H1 (cell line): Measurements from ENCODE around the gene ALDH7A1. TPM values are rescaled to one million over a fixed set of nuclear protein-coding genes. Genes with fewer than 3 reads are reported as not detected.
A peak's percentile ranks its signal among the peaks of the same experiment; 100 is the strongest.

Source experiments
- HDAC2 ChIP-seq, 2 experiments: fragments of 300-600 bp in 1 of 2; sonication (generic) in 1 of 2; IDR thresholded peaks; 2 replicates each; pipeline ENCODE4 v1.6.1; 2011 to 2012; ENCODE audit warnings: low read depth in 2 of 2, low read length in 2 of 2, mild to moderate bottlenecking in 2 of 2, moderate library complexity in 2 of 2, borderline replicate concordance in 1 of 2, inconsistent platforms in 1 of 2
- JUND ChIP-seq: IDR thresholded peaks from 2 replicates; pipeline ENCODE4 v1.6.1; 2011; ENCODE audit warnings: mild to moderate bottlenecking, improper control_type of control experiment, low read length
- NRF1 ChIP-seq: IDR thresholded peaks from 2 replicates; pipeline ENCODE4 v1.6.1; 2011; ENCODE audit warnings: mild to moderate bottlenecking, low read depth, low read length, improper control_type of control experiment
- SRF ChIP-seq: IDR thresholded peaks from 2 replicates; pipeline ENCODE4 v1.6.1; 2011; ENCODE audit warnings: mild to moderate bottlenecking, low read depth, low read length, moderate library complexity
- TEAD4 ChIP-seq: IDR thresholded peaks from 2 replicates; pipeline ENCODE4 v1.6.1; 2012; ENCODE audit warnings: low read depth, low read length, inconsistent platforms, mixed read lengths
- polyA plus RNA-seq, 7 experiments: library from polyadenylated mRNA; depleted of rRNA in 3 of 7; stranded (reverse) in 5 of 7; unstranded in 2 of 7; fragments of >200 nt in 5 of 7; fragments of 200-250 nt in 2 of 7; gene quantifications; 1 replicate in 5 of 7; 2 replicates in 1 of 7; 4 replicates in 1 of 7; pipeline versions ENCODE4 v1.2.1 to v1.2.3, GENCODE V29; 2011 to 2013; ENCODE audit warnings: missing spikeins in 2 of 7, mixed read lengths in 2 of 7
- total RNA-seq: library from RNA; stranded (reverse); fragmentation: NEBNext Ultra II Directional; extraction: Animal tissue kit (Norgen Biotek cat#: 25700); gene quantifications from 2 replicates; pipeline ENCODE4 v1.2.1, GENCODE V29; 2021

The ALDH7A1 gene
- total and polyA plus RNA-seq, 2 of the 8 experiments (the other 6 are each of a cell fraction or from before 2014, with no cell fraction given) = 99.6 to 225 TPM

- TF ChIP-seq JUND (no peak), NRF1 (no peak), HDAC2 (IDR thresholded peaks at IDR 0.05; ENCODE audit: borderline replicate concordance in 1 of 2, low read depth in 2 of 2, low read length in 2 of 2) (no peak), SRF (0 out of 2 replicates have a peak, but pooled peaks have one; percentile 3), TEAD4 (no peak)
These were observed at the start of gene ALDH7A1 (continued) for GRCh38 chr5:126594748-126595485.
